Measurements from ENCODE around the gene KRT38.

- no peak for TF ChIP-seq POLR2A (IDR thresholded peaks at IDR 0.05)
- TF ChIP-seq POLR2AphosphoS5 (IDR thresholded peaks at IDR 0.05) = no peak
- no peak for TF ChIP-seq CTCF (IDR thresholded peaks at IDR 0.05)
These were observed 7.7 kb upstream of the KRT38 start for GRCh38 chr17:41448506-41448905.
